HEK293 (cell line): ENCODE results near the gene NPHP4.

Experiments
- CTCF ChIA-PET: fragments of 350-600 bp; formaldehyde crosslinking; extraction: SDS; loops from one replicate; lab custom pipeline; 2021; ENCODE audit warnings: antibody characterized with exemption; lab: Yijun Ruan, JAX
- POLR2A ChIA-PET: fragments of 300-600 bp; formaldehyde crosslinking; extraction: SDS; loops from one replicate; lab custom pipeline; 2020; ENCODE audit warnings: antibody characterized with exemption, inconsistent platforms; lab: Yijun Ruan, JAX
- H3K27ac ChIP-seq: fragments of 200-500 bp; sonication (Bioruptor generic); 2 replicates; pipeline ENCODE4 v1.5.1; 2014; ENCODE audit warnings: low read depth, low read length, control low read depth, inconsistent platforms; ENCODE audit errors: extremely low read depth
- H3K36me3 ChIP-seq, 2 experiments: fragments of 200-500 bp in 1 of 2; sonication (Bioruptor generic) in 1 of 2; 1 replicate in 1 of 2; 2 replicates in 1 of 2; pipeline ENCODE4 v1.5.1; 2014 to 2017; ENCODE audit warnings: inconsistent platforms in 2 of 2, low read length in 2 of 2; ENCODE audit not compliant: control insufficient read depth in 2 of 2, insufficient read depth in 1 of 2
- H3K4me1 ChIP-seq: fragments of 200-500 bp; sonication (Bioruptor generic); 2 replicates; pipeline ENCODE4 v1.5.1; 2014; ENCODE audit warnings: mild to moderate bottlenecking, low read length, inconsistent platforms; ENCODE audit not compliant: control insufficient read depth, insufficient read depth
- H3K4me3 ChIP-seq: 2 replicates; pipeline ENCODE4 v1.5.1; 2011; ENCODE audit warnings: low read depth, mild to moderate bottlenecking, control low read depth, low read length, moderate library complexity
- H3K9me3 ChIP-seq: fragments of 200-500 bp; sonication (Bioruptor generic); 2 replicates; pipeline ENCODE4 v1.5.1; 2014; ENCODE audit warnings: low read depth, low read length, inconsistent platforms; ENCODE audit not compliant: control insufficient read depth, insufficient read depth
- BCL11B ChIP-seq: fragments of 450-650 bp; formaldehyde crosslinking; IDR thresholded peaks from 2 replicates; pipeline ENCODE4 v1.5.1; 2016; ENCODE audit warnings: low read depth, missing biosample characterization, missing genetic modification characterization
- MYNN ChIP-seq: fragments of 450-650 bp; formaldehyde crosslinking; IDR thresholded peaks from 2 replicates; pipeline ENCODE4 v1.5.1; 2016; ENCODE audit warnings: missing biosample characterization, missing genetic modification characterization, borderline replicate concordance
- YY1 ChIP-seq: fragments of 450-650 bp; formaldehyde crosslinking; IDR thresholded peaks from 2 replicates; pipeline ENCODE4 v1.5.1; 2018; ENCODE audit warnings: missing biosample characterization, missing genetic modification characterization
- ZNF140 ChIP-seq: fragments of 450-650 bp; formaldehyde crosslinking; IDR thresholded peaks from 2 replicates; pipeline ENCODE4 v1.5.1; 2016; ENCODE audit warnings: missing biosample characterization, missing genetic modification characterization
- ZNF211 ChIP-seq: fragments of 450-650 bp; formaldehyde crosslinking; IDR thresholded peaks from 2 replicates; pipeline ENCODE4 v1.5.1; 2016; ENCODE audit warnings: low read depth, missing biosample characterization, missing genetic modification characterization
- ZNF350 ChIP-seq: fragments of 450-650 bp; formaldehyde crosslinking; IDR thresholded peaks from 2 replicates; pipeline ENCODE4 v1.5.0; 2017; ENCODE audit warnings: missing biosample characterization, mild to moderate bottlenecking, missing genetic modification characterization
- ZNF423 ChIP-seq: fragments of 450-650 bp; formaldehyde crosslinking; IDR thresholded peaks from 2 replicates; pipeline ENCODE4 v1.5.1; 2016; ENCODE audit warnings: missing biosample characterization, missing genetic modification characterization
- ZNF596 ChIP-seq: fragments of 450-650 bp; IDR thresholded peaks from 2 replicates; pipeline ENCODE4 v1.5.0; 2018; ENCODE audit warnings: missing biosample characterization, mild to moderate bottlenecking, missing genetic modification characterization, moderate library complexity
- ZNF658 ChIP-seq: fragments of 450-650 bp; formaldehyde crosslinking; IDR thresholded peaks from 2 replicates; pipeline ENCODE4; 2016; ENCODE audit warnings: missing biosample characterization, missing genetic modification characterization
- ZNF660 ChIP-seq: fragments of 450-650 bp; IDR thresholded peaks from 2 replicates; pipeline ENCODE4 v1.5.1; 2018; ENCODE audit warnings: missing biosample characterization, mild to moderate bottlenecking, missing genetic modification characterization
- ZNF664 ChIP-seq: fragments of 450-650 bp; formaldehyde crosslinking; IDR thresholded peaks from 2 replicates; pipeline ENCODE4 v1.5.1; 2016; ENCODE audit warnings: missing biosample characterization, missing genetic modification characterization
- ZNF701 ChIP-seq: fragments of 450-650 bp; formaldehyde crosslinking; IDR thresholded peaks from 2 replicates; pipeline ENCODE4 v1.5.1; 2016; ENCODE audit warnings: missing biosample characterization, missing genetic modification characterization
- ZNF768 ChIP-seq: fragments of 450-650 bp; formaldehyde crosslinking; IDR thresholded peaks from 2 replicates; pipeline ENCODE4 v1.5.1; 2018; ENCODE audit warnings: missing biosample characterization, mild to moderate bottlenecking, missing genetic modification characterization
- TF ChIP-seq, protein P1 (sequence below): fragments of 450-650 bp; IDR thresholded peaks from 2 replicates; pipeline ENCODE4 v1.5.1; 2018; ENCODE audit warnings: missing biosample characterization, missing genetic modification characterization
- TF ChIP-seq, protein P2 (sequence below): fragments of 450-650 bp; formaldehyde crosslinking; IDR thresholded peaks from 2 replicates; pipeline ENCODE4 v1.5.1; 2017; ENCODE audit warnings: missing biosample characterization, missing genetic modification characterization
- TF ChIP-seq, protein P3 (sequence below): fragments of 450-650 bp; formaldehyde crosslinking; IDR thresholded peaks from 2 replicates; pipeline ENCODE4 v1.5.1; 2016; ENCODE audit warnings: missing biosample characterization, missing genetic modification characterization
- TF ChIP-seq, protein P4 (sequence below): fragments of 450-650 bp; formaldehyde crosslinking; IDR thresholded peaks from 2 replicates; pipeline ENCODE4 v1.5.1; 2016; ENCODE audit warnings: missing biosample characterization, missing genetic modification characterization
- TF ChIP-seq, protein P5 (sequence below): fragments of 450-650 bp; formaldehyde crosslinking; IDR thresholded peaks from 2 replicates; pipeline ENCODE4 v1.5.1; 2016; ENCODE audit warnings: missing biosample characterization, missing genetic modification characterization

The NPHP4 gene

DNA sequence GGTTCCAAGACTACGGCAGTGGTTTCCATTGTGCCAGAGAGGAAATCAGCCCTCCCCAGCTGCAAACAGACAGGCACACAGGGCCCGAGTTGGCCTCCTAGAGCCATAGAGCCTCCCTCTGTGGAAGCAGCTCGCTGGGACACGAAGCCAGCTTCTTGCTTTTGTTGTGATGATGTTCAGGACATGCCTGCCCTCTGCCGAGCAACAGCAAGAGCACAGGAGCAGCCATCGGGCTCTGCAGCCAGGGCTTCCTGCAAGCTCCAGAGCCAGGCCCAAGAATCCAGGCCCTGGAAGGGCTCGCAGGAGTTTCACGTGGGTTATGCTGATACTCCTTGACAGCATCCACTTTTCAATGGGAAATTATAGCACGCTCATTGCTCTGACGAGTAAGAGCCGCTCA, 18.5 kb downstream of the NPHP4 start (continued):
- TF ChIP-seq, protein P1, sequence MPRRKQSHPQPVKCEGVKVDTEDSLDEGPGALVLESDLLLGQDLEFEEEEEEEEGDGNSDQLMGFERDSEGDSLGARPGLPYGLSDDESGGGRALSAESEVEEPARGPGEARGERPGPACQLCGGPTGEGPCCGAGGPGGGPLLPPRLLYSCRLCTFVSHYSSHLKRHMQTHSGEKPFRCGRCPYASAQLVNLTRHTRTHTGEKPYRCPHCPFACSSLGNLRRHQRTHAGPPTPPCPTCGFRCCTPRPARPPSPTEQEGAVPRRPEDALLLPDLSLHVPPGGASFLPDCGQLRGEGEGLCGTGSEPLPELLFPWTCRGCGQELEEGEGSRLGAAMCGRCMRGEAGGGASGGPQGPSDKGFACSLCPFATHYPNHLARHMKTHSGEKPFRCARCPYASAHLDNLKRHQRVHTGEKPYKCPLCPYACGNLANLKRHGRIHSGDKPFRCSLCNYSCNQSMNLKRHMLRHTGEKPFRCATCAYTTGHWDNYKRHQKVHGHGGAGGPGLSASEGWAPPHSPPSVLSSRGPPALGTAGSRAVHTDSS (tag by site-specific recombination): no peak
- TF ChIP-seq, protein P2, sequence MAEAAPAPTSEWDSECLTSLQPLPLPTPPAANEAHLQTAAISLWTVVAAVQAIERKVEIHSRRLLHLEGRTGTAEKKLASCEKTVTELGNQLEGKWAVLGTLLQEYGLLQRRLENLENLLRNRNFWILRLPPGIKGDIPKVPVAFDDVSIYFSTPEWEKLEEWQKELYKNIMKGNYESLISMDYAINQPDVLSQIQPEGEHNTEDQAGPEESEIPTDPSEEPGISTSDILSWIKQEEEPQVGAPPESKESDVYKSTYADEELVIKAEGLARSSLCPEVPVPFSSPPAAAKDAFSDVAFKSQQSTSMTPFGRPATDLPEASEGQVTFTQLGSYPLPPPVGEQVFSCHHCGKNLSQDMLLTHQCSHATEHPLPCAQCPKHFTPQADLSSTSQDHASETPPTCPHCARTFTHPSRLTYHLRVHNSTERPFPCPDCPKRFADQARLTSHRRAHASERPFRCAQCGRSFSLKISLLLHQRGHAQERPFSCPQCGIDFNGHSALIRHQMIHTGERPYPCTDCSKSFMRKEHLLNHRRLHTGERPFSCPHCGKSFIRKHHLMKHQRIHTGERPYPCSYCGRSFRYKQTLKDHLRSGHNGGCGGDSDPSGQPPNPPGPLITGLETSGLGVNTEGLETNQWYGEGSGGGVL (tag by site-specific recombination): no peak
- TF ChIP-seq, protein P3, sequence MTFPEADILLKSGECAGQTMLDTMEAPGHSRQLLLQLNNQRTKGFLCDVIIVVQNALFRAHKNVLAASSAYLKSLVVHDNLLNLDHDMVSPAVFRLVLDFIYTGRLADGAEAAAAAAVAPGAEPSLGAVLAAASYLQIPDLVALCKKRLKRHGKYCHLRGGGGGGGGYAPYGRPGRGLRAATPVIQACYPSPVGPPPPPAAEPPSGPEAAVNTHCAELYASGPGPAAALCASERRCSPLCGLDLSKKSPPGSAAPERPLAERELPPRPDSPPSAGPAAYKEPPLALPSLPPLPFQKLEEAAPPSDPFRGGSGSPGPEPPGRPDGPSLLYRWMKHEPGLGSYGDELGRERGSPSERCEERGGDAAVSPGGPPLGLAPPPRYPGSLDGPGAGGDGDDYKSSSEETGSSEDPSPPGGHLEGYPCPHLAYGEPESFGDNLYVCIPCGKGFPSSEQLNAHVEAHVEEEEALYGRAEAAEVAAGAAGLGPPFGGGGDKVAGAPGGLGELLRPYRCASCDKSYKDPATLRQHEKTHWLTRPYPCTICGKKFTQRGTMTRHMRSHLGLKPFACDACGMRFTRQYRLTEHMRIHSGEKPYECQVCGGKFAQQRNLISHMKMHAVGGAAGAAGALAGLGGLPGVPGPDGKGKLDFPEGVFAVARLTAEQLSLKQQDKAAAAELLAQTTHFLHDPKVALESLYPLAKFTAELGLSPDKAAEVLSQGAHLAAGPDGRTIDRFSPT (tag by site-specific recombination): no peak
- TF ChIP-seq ZNF768 (tag by site-specific recombination) (no peak), YY1 (tag by site-specific recombination) (no peak), ZNF596 (tag by site-specific recombination) (no peak), ZNF660 (tag by site-specific recombination) (no peak), ZNF350 (tag by site-specific recombination) (no peak)
- TF ChIP-seq, protein P4, sequence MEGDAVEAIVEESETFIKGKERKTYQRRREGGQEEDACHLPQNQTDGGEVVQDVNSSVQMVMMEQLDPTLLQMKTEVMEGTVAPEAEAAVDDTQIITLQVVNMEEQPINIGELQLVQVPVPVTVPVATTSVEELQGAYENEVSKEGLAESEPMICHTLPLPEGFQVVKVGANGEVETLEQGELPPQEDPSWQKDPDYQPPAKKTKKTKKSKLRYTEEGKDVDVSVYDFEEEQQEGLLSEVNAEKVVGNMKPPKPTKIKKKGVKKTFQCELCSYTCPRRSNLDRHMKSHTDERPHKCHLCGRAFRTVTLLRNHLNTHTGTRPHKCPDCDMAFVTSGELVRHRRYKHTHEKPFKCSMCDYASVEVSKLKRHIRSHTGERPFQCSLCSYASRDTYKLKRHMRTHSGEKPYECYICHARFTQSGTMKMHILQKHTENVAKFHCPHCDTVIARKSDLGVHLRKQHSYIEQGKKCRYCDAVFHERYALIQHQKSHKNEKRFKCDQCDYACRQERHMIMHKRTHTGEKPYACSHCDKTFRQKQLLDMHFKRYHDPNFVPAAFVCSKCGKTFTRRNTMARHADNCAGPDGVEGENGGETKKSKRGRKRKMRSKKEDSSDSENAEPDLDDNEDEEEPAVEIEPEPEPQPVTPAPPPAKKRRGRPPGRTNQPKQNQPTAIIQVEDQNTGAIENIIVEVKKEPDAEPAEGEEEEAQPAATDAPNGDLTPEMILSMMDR (tag by site-specific recombination): no peak

DNA sequence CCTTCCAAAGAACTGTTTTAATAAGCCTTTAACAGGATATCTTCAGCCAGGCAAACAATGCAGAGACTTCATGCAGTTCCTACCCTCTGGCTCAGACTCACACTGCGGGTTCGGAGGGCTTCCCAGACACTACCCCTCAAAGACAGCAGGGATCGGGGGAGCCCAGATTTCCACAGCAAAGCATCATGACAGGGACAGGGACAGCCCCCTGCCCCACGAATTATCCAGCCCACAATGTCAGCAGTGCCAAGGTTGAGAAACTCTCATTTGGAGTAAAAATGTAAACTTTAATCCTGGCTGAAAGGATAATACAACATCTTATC, 20.1 kb downstream of the NPHP4 start:
- no peaks in the 10 kb centered on the region for H3K9me3 ChIP-seq
- no peaks in the 10 kb centered on the region for H3K4me1 ChIP-seq
- no peak overlapping the region for H3K4me3 ChIP-seq
- peaks cover 0 to 59% of the 10 kb centered on the region in 2 experiments; a peak in 2 of 3 replicates for H3K36me3 ChIP-seq
- ChIA-PET CTCF (interaction anchor here (0.6 to 1.0 kb wide), 2 partner anchors 223 to 462 kb away, joined by 3 to 6 read pairs; no protein-coding TSS in a partner anchor), POLR2A (no interaction called here)
- H3K27ac ChIP-seq: no peak overlapping the region
- TF ChIP-seq ZNF211 (no peak), ZNF423 (no peak), ZNF701 (tag by site-specific recombination) (no peak), ZNF140 (no peak), ZNF664 (tag by site-specific recombination) (no peak), BCL11B (tag by site-specific recombination) (no peak), MYNN (tag by site-specific recombination) (no peak), ZNF658 (no peak)
- TF ChIP-seq, protein P5, sequence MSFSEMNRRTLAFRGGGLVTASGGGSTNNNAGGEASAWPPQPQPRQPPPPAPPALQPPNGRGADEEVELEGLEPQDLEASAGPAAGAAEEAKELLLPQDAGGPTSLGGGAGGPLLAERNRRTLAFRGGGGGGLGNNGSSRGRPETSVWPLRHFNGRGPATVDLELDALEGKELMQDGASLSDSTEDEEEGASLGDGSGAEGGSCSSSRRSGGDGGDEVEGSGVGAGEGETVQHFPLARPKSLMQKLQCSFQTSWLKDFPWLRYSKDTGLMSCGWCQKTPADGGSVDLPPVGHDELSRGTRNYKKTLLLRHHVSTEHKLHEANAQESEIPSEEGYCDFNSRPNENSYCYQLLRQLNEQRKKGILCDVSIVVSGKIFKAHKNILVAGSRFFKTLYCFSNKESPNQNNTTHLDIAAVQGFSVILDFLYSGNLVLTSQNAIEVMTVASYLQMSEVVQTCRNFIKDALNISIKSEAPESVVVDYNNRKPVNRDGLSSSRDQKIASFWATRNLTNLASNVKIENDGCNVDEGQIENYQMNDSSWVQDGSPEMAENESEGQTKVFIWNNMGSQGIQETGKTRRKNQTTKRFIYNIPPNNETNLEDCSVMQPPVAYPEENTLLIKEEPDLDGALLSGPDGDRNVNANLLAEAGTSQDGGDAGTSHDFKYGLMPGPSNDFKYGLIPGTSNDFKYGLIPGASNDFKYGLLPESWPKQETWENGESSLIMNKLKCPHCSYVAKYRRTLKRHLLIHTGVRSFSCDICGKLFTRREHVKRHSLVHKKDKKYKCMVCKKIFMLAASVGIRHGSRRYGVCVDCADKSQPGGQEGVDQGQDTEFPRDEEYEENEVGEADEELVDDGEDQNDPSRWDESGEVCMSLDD (tag by site-specific recombination): no peak
